Activated naive CD4-positive, alpha-beta T cell treated with anti-CD3 and anti-CD28 coated beads, Interleukin-2, amount 50 U/mL, for 16 hours (primary cell): ENCODE measurements around the gene CDKN2C.

Source experiments
- DNase-seq: peaks from one replicate; pipeline ENCODE4 v3.0.0-alpha.2; 2020

The CDKN2C gene

DNA sequence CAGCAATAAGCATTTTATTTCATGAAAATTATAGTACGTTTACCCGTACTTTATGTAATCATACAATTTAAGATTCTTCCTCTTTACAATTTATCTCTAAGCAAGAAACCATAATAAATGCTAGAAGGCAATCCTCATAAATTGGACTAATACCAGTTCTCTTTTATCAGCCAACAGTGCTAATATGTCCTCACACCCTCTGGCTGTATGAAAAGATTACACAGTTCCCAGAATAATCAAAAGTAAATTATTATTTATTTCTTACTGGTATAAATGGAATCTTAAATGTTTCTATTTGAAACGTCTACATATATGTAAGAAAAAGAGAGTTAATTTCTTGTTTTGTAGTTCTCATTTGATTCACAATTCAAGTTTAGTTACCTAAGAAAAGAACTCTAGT lies 3.1 kb upstream of the CDKN2C start:
- no peak for DNase-seq

- DNase-seq: no peak
Measured at GRCh38 chr1:50967416-50968157, 2.5 kb upstream of the CDKN2C start.

DNA sequence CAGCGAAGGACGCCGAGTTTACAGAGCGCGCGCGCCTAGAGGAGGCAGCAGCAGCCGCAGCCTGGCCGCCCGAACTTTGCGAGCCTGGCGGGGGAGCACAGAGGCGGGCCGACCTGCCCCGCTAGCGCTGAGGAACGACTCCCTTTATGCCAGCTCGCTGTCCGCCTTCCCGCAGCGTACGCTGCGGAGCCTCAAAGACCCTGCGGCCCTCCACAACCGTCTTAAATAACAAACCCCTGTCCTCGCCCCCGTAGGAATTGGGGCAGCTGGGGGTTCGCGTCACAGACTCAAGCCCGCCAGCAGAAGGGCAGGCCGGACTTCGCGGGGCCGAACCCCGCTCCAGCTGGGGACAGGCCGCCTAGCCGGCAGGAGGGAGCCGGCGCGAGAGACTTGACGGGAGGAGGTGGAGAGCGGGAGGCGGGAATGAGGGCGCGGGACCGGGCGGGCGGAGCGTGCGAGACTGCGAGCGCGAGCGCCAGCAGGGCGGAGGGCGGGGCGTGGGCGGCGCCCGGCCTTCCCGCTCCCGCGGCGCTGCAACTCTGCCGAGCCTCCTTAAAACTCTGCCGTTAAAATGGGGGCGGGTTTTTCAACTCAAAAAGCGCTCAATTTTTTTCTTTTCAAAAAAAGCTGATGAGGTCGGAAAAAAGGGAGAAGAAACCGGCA lies 1.8 kb upstream of the CDKN2C start:
- peak; percentile 80 for DNase-seq

- peak; percentile 35 for DNase-seq
Measured at GRCh38 chr1:50968821-50969610, 1.0 kb upstream of the CDKN2C start.

DNA sequence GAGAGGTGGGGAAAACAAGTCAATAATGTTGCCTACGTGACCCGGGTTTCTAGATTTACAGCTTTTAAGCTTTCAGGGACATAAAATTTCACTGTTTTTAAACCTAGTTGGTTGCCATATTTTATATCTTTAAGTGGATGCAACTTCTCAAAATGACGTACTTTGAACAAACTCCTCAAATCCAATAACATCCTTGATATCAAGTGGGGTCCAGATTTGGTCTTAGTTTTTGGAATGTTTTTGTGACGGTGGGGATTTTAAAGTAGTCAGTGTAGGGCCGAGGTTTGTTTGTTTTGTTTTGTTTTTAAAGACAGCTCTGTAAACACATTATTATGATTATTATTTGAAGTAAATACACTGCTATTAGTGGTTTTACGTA lies 453 bp downstream of the CDKN2C start:
- no peak for DNase-seq

GRCh38 chr1:50970931-50971582 lies 1.0 kb downstream of the CDKN2C start:
- no peak for DNase-seq

DNA sequence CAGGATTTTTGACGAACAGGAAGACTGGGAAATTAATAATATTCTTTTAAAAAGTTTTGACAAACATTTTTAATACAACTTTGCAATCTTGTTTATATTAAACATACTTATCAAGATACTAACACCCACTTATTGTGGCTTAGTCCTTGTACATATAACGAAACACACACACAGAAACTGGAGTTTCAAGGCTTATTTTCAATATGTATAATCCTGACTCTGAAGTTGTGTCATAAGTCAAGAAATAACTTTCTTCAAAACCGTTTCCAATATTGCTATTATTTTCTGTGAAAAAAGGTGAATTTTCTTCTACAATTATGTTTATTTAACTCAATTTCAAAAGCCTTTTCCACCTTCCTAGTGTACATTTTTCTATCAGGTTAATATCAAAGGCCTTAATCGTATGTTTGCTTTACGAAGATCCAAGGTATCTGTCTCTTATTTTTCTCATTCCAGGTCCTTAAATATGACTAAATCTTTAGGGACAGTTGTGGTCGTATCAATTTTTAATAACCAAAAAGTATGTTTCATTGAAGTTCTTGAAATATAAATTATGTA lies 1.8 kb downstream of the CDKN2C start:
- no peak for DNase-seq

DNA sequence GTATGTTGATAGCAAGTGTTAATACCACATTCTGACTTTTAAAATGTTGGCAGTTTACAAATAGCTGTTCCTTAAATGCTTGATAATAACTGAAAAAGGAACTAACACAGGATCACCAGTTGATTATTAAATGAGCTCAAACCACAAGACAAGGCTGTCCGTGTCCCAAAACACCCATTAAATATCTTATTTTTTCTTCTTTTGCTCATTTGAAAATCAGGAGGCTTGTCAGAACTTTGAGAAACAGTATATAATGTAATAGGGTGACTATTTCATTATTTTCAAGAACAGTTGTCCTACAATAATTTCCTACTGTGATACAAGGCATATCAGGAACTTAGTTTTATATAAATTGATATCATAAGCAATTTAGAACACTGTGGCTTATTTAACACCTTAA lies 2.7 kb downstream of the CDKN2C start:
- DNase-seq: no peak

- no peak for DNase-seq
Measured at GRCh38 chr1:50973255-50973654, 3.2 kb downstream of the CDKN2C start.

- no peak for DNase-seq
Measured at GRCh38 chr1:50973875-50974617, 4.0 kb downstream of the CDKN2C start.

GRCh38 chr1:50974618-50974935 lies 4.5 kb downstream of the CDKN2C start:
- no peak for DNase-seq

DNA sequence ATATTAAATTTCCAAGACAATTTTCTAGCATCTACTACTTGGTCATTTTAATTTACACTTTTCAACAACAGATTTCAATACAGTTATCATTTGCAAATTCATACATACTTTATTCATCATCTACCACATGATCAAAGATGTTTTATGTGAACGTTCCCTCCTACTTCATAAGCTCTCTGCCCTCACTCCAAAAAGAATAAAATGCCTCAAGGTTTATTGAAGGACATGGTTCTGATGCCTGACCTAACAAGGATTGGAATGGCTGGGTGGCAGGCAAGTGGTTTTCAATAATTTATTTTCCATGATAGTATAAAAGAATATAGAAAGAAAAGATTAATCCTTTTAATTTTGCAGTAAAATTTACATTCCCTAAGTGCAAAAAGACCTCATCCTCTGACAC lies 5.4 kb downstream of the CDKN2C start:
- DNase-seq: no peak

- DNase-seq: no peak
Measured at GRCh38 chr1:50976111-50976889, 6.3 kb downstream of the CDKN2C start.

DNA sequence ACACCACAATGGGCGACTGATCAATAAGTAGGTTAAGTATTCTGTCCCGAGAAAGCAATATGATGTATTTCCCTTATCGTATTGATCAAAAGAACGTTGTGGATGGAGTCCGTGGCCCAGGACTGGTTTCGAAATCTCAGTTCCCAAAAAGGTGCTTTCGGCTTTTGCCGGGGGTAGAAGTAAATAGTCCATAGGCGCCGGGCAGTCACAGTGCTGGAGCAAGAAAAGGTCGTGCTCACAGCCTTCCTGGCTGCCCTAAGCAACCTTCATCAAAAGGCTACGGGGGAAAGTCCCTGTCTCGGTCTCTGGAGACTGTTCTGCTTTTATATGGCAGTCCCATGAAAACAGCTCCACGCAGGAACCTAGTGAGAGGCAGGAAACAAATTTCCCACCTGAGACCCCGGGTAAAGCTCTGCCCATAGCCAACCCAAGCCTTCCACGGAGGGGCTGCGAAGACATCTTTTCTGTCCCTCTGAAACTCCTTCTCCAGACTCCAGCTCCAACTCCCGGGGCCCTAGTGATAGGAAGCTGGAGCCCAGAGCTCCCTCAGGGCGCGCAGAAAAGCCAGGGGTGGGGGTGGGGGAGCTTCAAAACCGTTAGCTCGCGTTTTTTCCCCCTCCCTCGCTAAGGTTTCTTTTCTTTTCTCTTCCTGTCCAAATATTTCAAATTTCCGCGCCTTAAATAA lies 7.0 kb downstream of the CDKN2C start:
- DNase-seq: no peak

GRCh38 chr1:50977575-50978143 lies 7.6 kb downstream of the CDKN2C start:
- DNase-seq: peak; percentile 18

DNA sequence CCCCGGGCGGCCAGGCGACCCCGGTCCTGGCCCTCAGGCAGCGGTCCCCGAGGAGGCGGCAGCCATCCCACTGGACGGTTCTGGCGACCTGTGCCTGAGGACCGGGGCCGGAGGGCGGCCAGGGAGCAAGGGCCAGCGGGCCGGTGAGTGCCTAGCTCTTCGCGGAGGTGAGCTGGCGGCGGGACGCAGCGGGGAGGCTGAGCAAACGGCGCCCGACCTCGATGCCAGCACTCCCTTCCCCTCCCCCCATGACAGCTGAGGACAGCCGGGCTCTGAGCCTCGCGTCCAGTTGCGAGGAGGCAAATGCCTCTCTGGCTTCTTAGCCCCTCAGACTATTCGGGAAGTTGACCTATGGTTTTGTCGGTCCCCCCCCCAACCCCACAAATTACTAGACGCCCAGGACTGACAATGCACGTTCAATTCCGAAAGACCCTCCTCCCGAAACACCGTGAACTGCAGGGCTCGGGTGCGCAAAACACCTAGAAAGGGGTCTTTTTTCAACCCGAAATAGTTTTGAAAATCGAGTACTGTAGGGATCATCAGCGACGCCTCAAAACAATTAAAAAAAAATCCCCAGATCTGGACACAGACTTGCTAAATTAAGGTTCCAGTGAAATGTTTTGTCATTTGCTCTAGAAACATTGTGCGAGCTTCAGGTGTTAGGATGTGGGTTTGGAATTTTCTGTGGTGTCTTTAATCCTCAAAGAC lies 8.3 kb downstream of the CDKN2C start:
- peak; percentile 25 for DNase-seq

- no peak for DNase-seq
Measured at GRCh38 chr1:50978852-50979781, 9.1 kb downstream of the CDKN2C start.

DNA sequence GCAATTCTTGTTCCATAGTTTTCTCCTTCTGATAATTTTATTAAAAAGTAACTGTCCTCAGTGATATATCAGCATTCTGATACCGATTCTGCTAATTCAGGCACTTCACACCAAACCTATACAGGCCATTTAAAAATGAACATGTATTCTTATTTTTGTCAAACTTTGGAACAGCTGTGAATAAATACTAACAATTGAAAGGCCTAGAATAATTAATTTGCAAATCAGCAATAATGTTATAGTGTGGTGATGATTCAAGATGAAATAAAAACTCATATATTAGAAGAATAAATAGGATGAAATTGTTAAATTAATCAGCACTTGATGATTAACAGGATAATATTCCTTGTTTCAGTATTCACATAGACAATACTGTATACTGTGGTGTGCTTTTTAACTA lies 9.9 kb downstream of the CDKN2C start:
- DNase-seq: no peak

GRCh38 chr1:50980505-50980904 lies 10.5 kb downstream of the CDKN2C start:
- no peak for DNase-seq
